Activated T-cell treated with anti-CD3 and anti-CD28 coated beads, Interleukin-2, amount 50 U/mL, for 72 hours (primary cell): ENCODE measurements around the gene NHERF2. TPM values are rescaled to one million over a fixed set of nuclear protein-coding genes. Genes with fewer than 3 reads are reported as not detected.

ENCODE experiments used
- ATAC-seq, 2 donors: fragments of 150-1000 bp; cut with Tn5 transposase; replicated peaks in 1 of 2; 2 replicates each; pipeline ENCODE4 v1.10.0; 2021; ENCODE audit warnings: moderate library complexity in 2 of 2, mild to moderate bottlenecking in 1 of 2
- DNase-seq, 2 donors: peaks; one replicate each; pipeline ENCODE4 v3.0.0; 2021 to 2022; ENCODE audit warnings: mixed read lengths in 1 of 2
- H3K27ac Mint-ChIP-seq: one replicate; pipeline ENCODE4 v1.8.0; 2022; ENCODE audit warnings: mild to moderate bottlenecking, moderate library complexity, mixed read lengths
- H3K27me3 Mint-ChIP-seq: one replicate; pipeline ENCODE4 v1.8.0; 2022; ENCODE audit warnings: low read depth, mixed read lengths
- H3K36me3 Mint-ChIP-seq, 2 donors: one replicate each; pipeline ENCODE4 v1.8.0; 2022; ENCODE audit warnings: mixed read lengths in 2 of 2, mild to moderate bottlenecking in 1 of 2; ENCODE audit not compliant: insufficient read depth in 2 of 2
- H3K4me1 Mint-ChIP-seq: one replicate; pipeline ENCODE4 v1.8.0; 2022; ENCODE audit warnings: low read depth, mixed read lengths
- H3K4me3 Mint-ChIP-seq, 2 donors: one replicate each; pipeline ENCODE4 v1.8.0; 2022; ENCODE audit warnings: mild to moderate bottlenecking in 2 of 2, mixed read lengths in 2 of 2, moderate library complexity in 2 of 2
- H3K9me3 Mint-ChIP-seq, 2 donors: one replicate each; pipeline ENCODE4 v1.8.0; 2022; ENCODE audit warnings: mixed read lengths in 2 of 2
- total RNA-seq, 2 donors: library from RNA; stranded (reverse); gene quantifications; one replicate each; pipeline ENCODE4 v1.2.3, GENCODE V29; 2022

The NHERF2 gene
- total RNA-seq, 2 donors from 2014 or later: 2.2 to 3.0 TPM

- Mint-ChIP-seq H3K4me1 (peaks cover 32% of the 10 kb centered on the region), H3K36me3 (peaks cover 2 to 4% of the 10 kb centered on the region in 2 donors), H3K27me3 (peaks cover 36% of the 10 kb centered on the region), H3K4me3 (peak overlapping the region; percentile 85 to 89), H3K9me3 (no peaks in the 10 kb centered on the region), H3K27ac (no peak overlapping the region)
- DNase-seq (no peak), ATAC-seq (peak; percentile 22 to 26)
Observed at GRCh38 chr16:1984347-1985225, 42.1 kb upstream of the NHERF2 start.

- no peak for ATAC-seq
- H3K27me3 Mint-ChIP-seq: peaks cover 36% of the 10 kb centered on the region
- no peak overlapping the region for H3K27ac Mint-ChIP-seq
- H3K4me3 Mint-ChIP-seq: peak overlapping the region; percentile 85 to 89
- H3K9me3 Mint-ChIP-seq: no peaks in the 10 kb centered on the region
- peaks cover 2 to 4% of the 10 kb centered on the region in 2 donors for H3K36me3 Mint-ChIP-seq
- H3K4me1 Mint-ChIP-seq: peaks cover 32% of the 10 kb centered on the region
- no peak for DNase-seq
Observed at GRCh38 chr16:1985466-1986150, 41.1 kb upstream of the NHERF2 start.

- peaks cover 31% of the 10 kb centered on the region for H3K4me1 Mint-ChIP-seq
- DNase-seq (no peak), ATAC-seq (no peak)
- H3K9me3 Mint-ChIP-seq: no peaks in the 10 kb centered on the region
- peaks cover 21% of the 10 kb centered on the region for H3K27me3 Mint-ChIP-seq
- no peak overlapping the region for H3K27ac Mint-ChIP-seq
- H3K36me3 Mint-ChIP-seq: peaks cover 3 to 4% of the 10 kb centered on the region in 2 donors
- no peak overlapping the region for H3K4me3 Mint-ChIP-seq
Observed at GRCh38 chr16:1987198-1987597, 39.5 kb upstream of the NHERF2 start.

GRCh38 chr16:1989209-1990100 lies 37.2 kb upstream of the NHERF2 start, which contains the start of gene SYNGR3:
Gene SYNGR3, plus strand, starts transcription at chr16:1989970. Its CDS starts 133 bp downstream, at chr16:1990103.
- peak; percentile 35 to 55 for DNase-seq
- no peak for ATAC-seq
- H3K4me1 Mint-ChIP-seq: peaks cover 32% of the 10 kb centered on the region
- H3K9me3 Mint-ChIP-seq: no peaks in the 10 kb centered on the region
- peaks cover 8% of the 10 kb centered on the region for H3K27me3 Mint-ChIP-seq
- peaks cover 4 to 6% of the 10 kb centered on the region in 2 donors for H3K36me3 Mint-ChIP-seq
- peak within 1 kb of the TSS; percentile 86 to 88 for H3K4me3 Mint-ChIP-seq
- H3K27ac Mint-ChIP-seq: peak within 1 kb of the TSS; percentile 81

- ATAC-seq (peak in 1 of 2 donors; percentile 1), DNase-seq (no peak)
- H3K27ac Mint-ChIP-seq: no peak overlapping the region
- H3K4me3 Mint-ChIP-seq: peak overlapping the region in 1 of 2 donors; percentile 86
- H3K27me3 Mint-ChIP-seq: peaks cover 8% of the 10 kb centered on the region
- peaks cover 4 to 6% of the 10 kb centered on the region in 2 donors for H3K36me3 Mint-ChIP-seq
- peaks cover 26% of the 10 kb centered on the region for H3K4me1 Mint-ChIP-seq
- no peaks in the 10 kb centered on the region for H3K9me3 Mint-ChIP-seq
Observed at GRCh38 chr16:1990101-1990350, 36.7 kb upstream of the NHERF2 start.

- H3K27ac Mint-ChIP-seq: no peak overlapping the region
- ATAC-seq: peak; percentile 8 to 16
- H3K36me3 Mint-ChIP-seq: peaks cover 6% of the 10 kb centered on the region in 2 donors
- H3K27me3 Mint-ChIP-seq: peaks cover 8% of the 10 kb centered on the region
- peaks cover 22% of the 10 kb centered on the region for H3K4me1 Mint-ChIP-seq
- H3K9me3 Mint-ChIP-seq: no peaks in the 10 kb centered on the region
- DNase-seq: peak; percentile 80 to 83
- peak overlapping the region; percentile 86 to 88 for H3K4me3 Mint-ChIP-seq
Observed at GRCh38 chr16:1990351-1991134, 36.2 kb upstream of the NHERF2 start.

- Mint-ChIP-seq H3K27ac (no peak overlapping the region), H3K27me3 (peaks cover 8% of the 10 kb centered on the region), H3K4me1 (peaks cover 25% of the 10 kb centered on the region), H3K9me3 (no peaks in the 10 kb centered on the region), H3K4me3 (peak overlapping the region; percentile 86 to 88), H3K36me3 (peaks cover 6% of the 10 kb centered on the region in 2 donors)
- ATAC-seq: peak; percentile 39 to 46
- DNase-seq: peak; percentile 57 to 59
Observed at GRCh38 chr16:1991135-1991551, 35.6 kb upstream of the NHERF2 start.

GRCh38 chr16:1991588-1991947 lies 35.1 kb upstream of the NHERF2 start:
- Mint-ChIP-seq H3K27ac (peak overlapping the region; percentile 50), H3K36me3 (peaks cover 2 to 6% of the 10 kb centered on the region in 2 donors), H3K4me3 (peak overlapping the region; percentile 86 to 88), H3K9me3 (no peaks in the 10 kb centered on the region), H3K4me1 (peaks cover 30% of the 10 kb centered on the region), H3K27me3 (peaks cover 8% of the 10 kb centered on the region)
- DNase-seq (no peak), ATAC-seq (no peak)

- H3K36me3 Mint-ChIP-seq: peaks cover 2 to 6% of the 10 kb centered on the region in 2 donors
- H3K4me1 Mint-ChIP-seq: peaks cover 33% of the 10 kb centered on the region
- H3K27me3 Mint-ChIP-seq: peaks cover 8% of the 10 kb centered on the region
- DNase-seq (peak; percentile 97), ATAC-seq (peak; percentile 64 to 71)
- H3K9me3 Mint-ChIP-seq: no peaks in the 10 kb centered on the region
- no peak overlapping the region for H3K27ac Mint-ChIP-seq
- peak overlapping the region; percentile 86 to 88 for H3K4me3 Mint-ChIP-seq
Observed at GRCh38 chr16:1991948-1992703, 34.6 kb upstream of the NHERF2 start.

GRCh38 chr16:1992704-1993317 lies 33.9 kb upstream of the NHERF2 start:
- no peaks in the 10 kb centered on the region for H3K9me3 Mint-ChIP-seq
- H3K4me3 Mint-ChIP-seq: no peak overlapping the region
- H3K27me3 Mint-ChIP-seq: peaks cover 8% of the 10 kb centered on the region
- no peak for ATAC-seq
- H3K4me1 Mint-ChIP-seq: peaks cover 33% of the 10 kb centered on the region
- DNase-seq: no peak
- no peak overlapping the region for H3K27ac Mint-ChIP-seq
- H3K36me3 Mint-ChIP-seq: peaks cover 2 to 6% of the 10 kb centered on the region in 2 donors

- DNase-seq (peak; percentile 74 to 75), ATAC-seq (peak; percentile 45 to 55)
- no peaks in the 10 kb centered on the region for H3K9me3 Mint-ChIP-seq
- peaks cover 3% of the 10 kb centered on the region for H3K27me3 Mint-ChIP-seq
- H3K27ac Mint-ChIP-seq: peak overlapping the region; percentile 23
- H3K4me3 Mint-ChIP-seq: peak overlapping the region in 1 of 2 donors; percentile 36
- H3K4me1 Mint-ChIP-seq: peaks cover 33% of the 10 kb centered on the region
- peaks cover 3 to 6% of the 10 kb centered on the region in 2 donors for H3K36me3 Mint-ChIP-seq
Observed at GRCh38 chr16:1993731-1994131, 33.0 kb upstream of the NHERF2 start.
